ENCODE measurements around the gene CDKN3. TPM values are rescaled to one million over a fixed set of nuclear protein-coding genes. Genes with fewer than 3 reads are reported as not detected.
"Not testable (repeated sequence)": the region's sequence is repeated elsewhere in the genome, so short reads cannot be mapped to it uniquely, and the experiment has no call there.

The CDKN3 gene
- total RNA-seq, 1 donor = 5.7 TPM

DNA sequence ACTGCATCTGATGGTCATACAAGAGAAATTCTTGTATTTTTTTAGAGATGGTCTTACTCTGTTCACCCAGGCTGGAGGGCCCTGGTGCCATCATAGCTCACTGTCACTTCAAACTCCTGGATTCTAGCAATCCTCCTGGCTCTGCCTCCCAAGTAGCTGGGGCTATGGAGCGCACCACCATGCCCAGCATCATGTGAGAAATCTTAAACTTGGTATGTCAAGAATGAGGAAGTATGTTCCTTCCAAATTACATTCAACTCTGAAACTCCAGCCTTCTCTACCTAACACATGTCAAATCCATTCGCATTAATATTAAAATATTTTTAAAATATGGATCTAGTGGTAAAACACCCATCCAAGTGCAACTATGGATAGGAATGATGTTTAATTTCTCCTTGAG is 27.5 kb upstream of the CDKN3 start:
- no peak for DNase-seq (ENCODE audit: low read depth in 2 of 3, low spot score in 2 of 3)

DNA sequence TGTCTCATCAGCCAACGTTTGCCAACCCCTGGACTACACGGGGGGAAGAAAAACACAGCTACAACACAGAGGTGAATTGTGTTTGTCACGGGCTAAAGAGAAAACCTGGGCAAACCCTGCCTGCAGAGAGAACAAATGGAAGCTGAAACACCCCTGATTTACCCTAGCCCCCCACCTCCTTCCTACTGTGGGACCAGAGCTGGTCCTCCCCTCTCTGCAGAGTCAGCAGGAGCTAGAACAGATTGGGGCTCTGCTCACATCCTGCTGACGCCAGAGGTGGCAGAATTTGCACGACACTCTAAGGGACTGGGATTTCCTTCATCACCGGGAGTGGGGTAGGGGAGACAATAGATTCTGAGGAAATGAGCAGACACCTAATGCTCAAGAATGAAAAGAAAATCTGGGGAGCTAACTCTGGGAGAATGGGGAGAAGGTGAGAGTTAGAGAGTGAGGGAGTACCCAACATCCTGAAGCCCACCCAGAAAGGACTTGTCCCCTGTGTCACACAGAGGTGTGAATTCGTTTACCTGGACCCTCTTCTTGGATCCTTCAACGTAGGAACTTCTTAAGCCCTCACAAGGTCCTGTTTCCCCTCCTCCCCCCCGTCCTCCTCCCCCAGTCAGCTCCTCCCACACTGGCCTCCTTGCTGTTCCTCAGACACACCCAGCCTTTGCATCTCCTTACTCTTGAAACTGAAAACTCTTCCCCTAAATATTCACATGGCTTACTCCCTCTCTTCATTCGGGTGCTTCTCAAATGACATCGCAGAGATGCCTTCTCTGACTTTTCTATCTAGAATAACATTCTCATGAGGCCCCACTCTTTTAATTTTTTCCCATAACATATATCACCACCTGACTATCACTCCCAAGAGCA is 26.2 kb upstream of the CDKN3 start:
- no peak for DNase-seq (ENCODE audit: low read depth in 2 of 3, low spot score in 2 of 3)

DNA sequence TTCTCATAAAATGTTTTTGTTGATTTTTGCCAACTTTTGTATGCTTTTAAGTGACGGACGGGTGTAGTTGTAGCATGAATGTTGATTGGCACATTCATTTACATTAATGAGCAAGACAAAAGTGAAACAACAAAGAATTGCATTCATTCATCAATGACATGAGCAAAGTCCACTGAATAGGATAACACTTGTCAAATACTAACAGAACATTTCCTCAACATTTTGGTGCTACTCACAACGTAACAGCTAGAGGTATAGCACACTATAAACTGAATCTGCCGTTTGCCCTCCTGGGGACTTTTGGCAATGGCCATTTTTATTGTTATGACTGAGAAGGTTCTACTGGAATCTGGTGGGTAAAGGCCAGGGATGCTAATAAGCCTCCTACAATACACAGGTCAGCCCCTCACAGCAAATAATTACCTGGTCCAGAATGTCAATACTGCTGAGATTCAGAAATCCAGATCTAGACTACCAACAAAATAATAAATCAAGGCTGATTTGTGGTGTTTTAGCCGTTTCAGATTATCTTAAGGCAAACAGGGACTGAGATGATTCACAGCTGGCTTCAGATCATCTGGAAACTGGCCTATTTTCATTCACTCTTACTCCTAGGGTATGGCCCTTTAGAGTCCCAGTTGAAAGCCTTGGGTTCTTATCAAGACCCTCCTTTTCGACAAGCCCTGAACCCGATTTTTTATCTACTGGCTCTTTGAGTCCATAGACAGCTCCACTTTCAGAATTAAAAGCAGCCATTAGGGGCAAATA is 22.5 kb upstream of the CDKN3 start:
- no peak for DNase-seq (ENCODE audit: low read depth in 2 of 3, low spot score in 2 of 3)

DNA sequence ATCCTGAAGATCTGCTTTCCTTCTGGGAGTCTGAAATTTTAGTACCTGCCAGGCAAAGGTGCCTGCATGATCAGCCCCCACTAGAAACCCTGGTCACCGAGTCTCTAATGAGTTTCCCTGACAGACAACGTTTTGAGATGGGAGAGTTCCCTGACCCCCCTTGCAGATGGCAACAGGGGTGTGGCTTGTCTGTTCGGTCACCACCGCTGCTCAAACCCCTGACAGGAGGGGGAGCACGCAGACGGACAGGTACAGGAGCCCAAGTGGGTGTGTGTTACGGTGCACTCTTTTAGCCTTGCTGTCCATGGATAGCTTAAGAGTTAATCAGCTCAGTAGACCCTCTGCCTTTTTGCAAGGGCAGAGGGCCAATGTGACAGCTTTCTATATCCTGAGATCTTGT is 19.3 kb upstream of the CDKN3 start:
- DNase-seq (ENCODE audit: low read depth in 2 of 3, low spot score in 2 of 3) = no peak

DNA sequence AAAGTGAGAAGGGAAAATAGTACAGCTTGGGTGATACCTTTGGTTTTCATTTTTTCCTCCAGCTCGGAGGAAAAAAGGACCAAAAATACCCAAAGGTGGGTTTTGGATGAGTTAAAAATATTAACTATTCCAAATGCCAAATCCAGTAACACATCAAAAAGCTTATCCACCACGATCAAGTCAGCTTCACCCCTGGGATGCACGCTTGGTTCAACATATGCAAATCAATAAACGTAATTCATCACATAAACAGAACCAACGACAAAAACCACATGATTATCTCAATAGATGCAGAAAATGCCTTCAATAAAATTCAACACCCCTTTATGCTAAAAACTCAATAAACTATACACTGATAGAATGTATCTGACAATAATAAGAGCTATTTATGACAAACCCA is 17.9 kb upstream of the CDKN3 start:
- DNase-seq (ENCODE audit: low read depth in 2 of 3, low spot score in 2 of 3) = not testable (repeated sequence)

DNA sequence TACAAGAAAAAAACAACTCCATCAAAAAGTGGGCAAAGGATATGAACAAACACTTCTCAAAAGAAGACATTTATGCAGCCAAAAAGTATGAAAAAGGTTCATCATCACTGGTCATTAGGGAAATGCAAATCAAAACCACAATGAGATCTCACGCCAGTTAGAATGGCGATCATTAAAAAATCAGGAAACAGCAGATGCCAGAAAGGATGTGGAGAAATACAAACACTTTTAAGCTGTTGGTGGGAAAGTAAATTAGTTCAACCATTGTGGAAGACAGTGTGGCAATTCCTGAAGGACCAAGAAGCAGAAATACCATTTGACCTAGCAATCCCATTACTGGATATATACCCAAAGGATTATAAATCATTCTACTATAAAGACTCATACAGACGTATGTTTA is 16.2 kb upstream of the CDKN3 start:
- not testable (repeated sequence) for DNase-seq (ENCODE audit: low read depth in 2 of 3, low spot score in 2 of 3)

DNA sequence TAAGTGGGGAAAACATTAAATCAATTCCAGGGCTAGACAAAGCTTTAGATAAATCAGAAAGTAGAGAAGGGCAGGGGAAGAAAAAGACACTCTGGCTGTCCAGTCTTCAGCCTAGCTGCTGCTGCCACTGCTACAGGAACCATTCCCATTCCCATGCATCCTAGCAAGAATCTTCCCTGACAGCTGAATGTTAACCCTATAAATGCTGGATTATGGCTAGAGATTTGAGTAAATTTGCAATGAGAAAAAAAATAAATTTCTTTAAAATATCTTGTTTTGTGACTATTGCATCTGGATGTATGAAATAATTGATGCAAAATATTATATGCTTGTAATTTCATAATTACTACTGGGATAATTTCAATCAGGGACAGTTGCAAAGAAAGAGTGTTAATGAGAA is 15.0 kb upstream of the CDKN3 start:
- DNase-seq (ENCODE audit: low read depth in 2 of 3, low spot score in 2 of 3) = no peak

DNA sequence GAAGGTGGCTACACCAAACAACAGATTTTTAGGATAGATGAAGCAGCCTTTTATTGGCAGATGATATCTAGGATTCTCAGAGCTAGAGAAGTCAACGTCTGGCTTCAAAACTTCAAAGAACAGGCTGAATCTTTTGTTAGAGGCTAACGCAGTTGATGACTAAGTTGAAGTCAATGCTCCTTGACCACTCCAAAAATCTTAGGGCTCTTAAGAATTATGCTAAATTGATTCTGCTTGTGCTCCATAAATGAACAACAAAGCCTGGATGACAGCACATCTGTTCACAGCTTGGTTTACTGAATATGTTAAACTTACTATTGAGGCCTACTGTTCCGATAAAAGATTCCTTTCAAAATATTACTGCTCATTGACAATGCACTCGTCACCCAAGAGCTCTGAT is 13.0 kb upstream of the CDKN3 start:
- no peak for DNase-seq (ENCODE audit: low read depth in 2 of 3, low spot score in 2 of 3)

DNA sequence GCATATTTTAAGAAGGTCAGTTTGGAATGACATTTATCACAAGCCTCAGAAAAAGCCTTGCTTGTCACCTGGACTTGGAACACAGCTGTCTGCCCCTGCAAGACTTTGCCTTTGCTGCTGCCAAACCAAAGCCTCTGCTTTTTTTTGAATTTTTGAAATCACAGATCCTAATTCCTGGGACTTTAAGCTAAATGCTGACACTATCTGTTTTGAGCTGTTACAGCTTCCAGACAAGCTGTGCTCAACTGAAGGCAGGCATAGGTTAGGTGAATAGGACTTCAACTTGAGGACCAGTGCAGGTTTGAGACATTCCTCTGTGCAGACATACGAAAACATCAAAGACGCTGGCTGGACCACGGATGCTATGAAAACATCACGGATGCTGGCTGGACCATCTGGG is 11.3 kb upstream of the CDKN3 start:
- no peak for DNase-seq (ENCODE audit: low read depth in 2 of 3, low spot score in 2 of 3)

DNA sequence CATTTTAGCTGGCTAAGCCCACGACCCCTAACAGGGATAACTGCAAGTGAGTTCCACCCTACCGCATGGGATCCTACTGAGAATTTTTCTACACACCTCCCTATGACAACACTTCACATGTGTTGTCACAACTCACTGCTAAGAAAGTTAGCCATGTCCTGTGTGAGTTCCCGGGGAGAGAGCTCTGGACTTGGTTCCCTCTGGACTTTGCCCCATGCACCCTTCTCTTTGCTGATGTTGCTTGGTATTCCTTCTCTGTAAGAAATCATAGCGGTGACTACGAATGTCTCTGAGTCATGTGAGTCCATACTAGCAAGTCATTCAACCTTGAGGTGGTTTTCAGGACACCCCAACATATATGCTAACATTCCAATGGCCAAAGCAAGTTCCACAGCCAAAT is 9.5 kb upstream of the CDKN3 start:
- DNase-seq (ENCODE audit: low read depth in 2 of 3, low spot score in 2 of 3) = no peak

DNA sequence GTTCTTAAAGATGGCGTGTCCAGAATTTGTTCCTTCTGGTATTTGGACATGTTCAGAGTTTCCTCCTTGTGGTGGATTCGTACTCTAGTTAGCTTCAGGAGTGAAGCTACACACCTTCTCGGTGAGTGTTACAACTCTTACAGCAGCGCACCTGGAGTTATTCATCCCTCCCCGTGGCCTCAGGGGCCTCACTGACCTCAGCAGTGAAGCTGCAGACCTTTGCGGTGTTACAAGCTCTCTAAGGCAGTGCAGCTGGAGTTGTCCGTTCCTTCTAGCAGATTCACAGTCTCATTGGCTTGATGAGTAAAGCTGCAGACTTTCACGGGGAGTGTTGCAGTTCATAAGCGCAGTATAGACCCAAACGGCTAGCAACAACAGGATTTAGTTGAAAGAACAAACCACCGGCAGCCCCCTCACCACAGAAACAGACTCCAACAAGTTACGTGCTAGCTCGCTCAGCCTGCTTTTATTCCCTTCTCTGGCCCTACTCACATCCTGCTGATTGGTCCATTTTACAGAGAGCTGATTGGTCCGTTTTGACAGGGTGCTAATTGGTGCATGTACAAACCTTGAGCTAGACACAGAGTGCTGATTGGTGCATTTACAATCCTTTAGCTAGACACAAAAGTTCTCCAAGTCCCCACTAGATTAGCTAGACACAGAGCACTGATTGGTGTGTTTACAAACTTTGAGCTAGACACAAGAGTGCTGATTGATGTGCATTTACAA is 4.5 kb upstream of the CDKN3 start:
- no peak for DNase-seq (ENCODE audit: low read depth in 2 of 3, low spot score in 2 of 3)

DNA sequence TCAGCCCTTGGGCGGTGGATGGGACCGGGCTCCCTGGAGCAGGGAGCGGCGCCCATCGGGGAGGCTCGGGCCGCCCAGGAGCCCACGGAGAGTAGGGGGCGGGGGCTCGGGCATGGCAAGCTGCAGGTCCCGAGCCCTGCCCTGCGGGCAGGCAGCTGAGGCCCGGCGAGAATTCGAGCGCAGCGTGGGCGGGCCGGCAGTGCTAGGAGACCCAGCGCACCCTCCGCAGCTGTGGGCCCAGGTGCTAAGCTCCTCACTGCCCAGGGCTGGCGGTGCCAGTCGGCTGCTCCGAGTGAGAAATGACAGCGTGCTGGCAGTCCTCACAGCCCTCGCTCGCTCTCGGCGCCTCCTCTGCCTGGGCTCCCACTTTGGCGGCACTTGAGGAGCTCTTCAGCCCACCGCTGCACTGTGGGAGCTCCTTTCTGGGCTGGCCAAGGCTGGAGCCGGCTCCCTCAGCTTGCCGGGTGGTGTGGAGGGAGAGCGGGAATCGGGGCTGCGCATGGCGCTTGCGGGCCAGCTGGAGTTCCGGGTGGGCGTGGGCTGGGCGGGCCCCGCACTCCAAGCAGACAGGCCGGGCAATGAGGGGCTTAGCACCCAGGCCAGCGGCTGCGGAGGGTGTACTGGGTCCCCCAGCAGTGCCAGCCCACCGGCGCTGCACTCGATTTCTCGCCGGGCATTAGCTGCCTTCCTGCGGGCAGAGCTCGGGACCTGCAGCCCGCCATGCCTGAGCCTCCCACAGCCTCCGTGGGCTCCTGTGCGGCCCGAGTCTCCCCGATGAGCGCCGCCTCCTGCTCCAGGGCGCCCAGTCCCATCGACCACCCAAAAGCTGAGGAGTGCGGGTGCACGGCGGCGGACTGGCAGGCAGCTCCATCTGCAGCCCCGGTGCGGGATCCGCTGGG is 3.6 kb upstream of the CDKN3 start:
- DNase-seq (ENCODE audit: low read depth in 2 of 3, low spot score in 2 of 3) = not testable (repeated sequence)

DNA sequence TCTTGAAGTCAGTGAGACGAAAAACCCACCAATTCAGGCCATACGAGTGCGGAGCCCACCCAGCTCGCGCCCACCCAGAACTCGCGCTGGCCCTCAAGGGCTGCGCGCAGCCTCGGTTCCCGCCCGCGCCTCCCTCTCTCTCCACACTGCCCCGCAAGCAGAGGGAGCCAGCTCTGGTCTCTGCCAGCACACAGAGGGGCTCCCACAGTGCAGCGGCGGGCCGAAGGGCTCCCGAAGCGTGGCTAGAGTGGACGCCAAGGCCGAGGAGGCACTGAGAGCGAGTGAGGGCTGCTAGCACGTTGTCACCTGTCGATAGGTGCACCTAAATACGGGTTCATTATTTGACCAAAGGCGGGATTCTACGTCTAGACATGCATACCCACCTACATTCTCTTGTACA is 2.2 kb upstream of the CDKN3 start:
- no peak for DNase-seq (ENCODE audit: low read depth in 2 of 3, low spot score in 2 of 3)

DNA sequence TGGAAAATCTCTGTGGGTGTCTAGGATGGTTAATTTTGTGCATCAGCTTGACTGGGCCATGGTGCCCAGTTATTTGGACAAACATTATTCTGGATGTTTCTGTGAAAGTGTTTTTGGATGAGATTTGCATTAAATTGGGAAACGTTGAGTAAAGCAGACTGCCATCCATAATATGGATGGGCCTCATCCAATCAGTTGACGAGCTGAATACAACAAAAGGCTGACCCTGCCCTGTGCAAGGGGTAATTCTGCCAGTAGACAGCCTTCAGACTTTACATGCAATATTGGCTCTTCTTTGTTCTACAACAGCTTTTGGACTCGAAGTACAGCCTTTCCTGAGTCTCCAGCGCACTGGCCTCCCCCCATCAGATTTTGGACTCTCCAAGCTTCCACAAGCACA is 1.5 kb upstream of the CDKN3 start:
- no peak for DNase-seq (ENCODE audit: low read depth in 2 of 3, low spot score in 2 of 3)

DNA sequence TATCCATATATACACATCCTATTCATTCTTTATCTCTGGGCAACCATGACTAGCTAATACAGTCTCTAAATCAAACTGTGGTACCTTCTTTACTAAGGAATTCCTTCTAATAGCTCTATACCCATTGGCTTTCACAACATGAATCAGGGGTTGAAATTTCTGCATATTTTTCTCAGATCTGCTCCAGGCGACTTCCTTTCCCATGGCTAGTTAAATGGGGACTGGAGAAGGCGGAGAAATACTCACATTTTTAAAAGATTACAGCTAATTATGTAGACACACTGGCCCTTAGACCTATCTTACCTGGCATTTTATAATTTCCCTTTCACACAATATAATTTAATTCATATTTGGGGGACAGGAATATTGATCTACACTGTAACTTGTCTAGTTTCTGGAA is 1.1 kb upstream of the CDKN3 start:
- DNase-seq (ENCODE audit: low read depth in 2 of 3, low spot score in 2 of 3) = no peak

DNA sequence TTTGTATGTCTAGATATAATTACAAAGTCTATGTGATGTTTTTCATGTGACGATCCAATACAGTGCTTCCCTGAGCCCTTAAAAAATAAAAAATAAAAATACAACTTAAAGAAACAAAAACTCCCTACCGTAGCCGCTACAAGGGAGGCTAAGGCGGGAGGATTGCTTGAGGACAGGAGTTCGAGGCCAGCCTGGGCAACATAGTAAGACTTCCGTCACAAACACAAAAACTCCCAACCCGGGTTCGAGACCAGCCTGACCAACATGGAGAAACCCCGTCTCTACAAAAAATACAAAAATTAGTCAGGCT is 669 bp upstream of the CDKN3 start:
- DNase-seq (ENCODE audit: low read depth in 2 of 3, low spot score in 2 of 3) = no peak

DNA sequence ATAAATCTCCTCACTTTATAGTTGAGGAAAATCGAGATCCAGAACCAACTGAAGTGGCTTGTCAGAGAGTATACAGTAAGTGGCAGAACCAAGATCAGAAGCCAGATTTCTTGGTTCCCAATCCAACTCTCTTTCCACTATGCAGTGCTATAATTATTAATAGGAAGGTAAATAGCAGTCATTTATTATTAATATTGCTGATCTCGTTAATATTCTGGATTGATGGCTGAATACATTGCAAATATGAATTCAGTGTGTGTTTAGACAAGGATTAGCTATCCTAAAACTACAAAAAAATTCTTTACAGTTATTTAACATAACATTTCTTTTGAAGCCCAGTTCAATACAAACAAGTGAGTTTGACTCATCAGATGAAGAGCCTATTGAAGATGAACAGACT is 2.8 kb downstream of the CDKN3 start:
- DNase-seq (ENCODE audit: low read depth in 2 of 3, low spot score in 2 of 3) = no peak

DNA sequence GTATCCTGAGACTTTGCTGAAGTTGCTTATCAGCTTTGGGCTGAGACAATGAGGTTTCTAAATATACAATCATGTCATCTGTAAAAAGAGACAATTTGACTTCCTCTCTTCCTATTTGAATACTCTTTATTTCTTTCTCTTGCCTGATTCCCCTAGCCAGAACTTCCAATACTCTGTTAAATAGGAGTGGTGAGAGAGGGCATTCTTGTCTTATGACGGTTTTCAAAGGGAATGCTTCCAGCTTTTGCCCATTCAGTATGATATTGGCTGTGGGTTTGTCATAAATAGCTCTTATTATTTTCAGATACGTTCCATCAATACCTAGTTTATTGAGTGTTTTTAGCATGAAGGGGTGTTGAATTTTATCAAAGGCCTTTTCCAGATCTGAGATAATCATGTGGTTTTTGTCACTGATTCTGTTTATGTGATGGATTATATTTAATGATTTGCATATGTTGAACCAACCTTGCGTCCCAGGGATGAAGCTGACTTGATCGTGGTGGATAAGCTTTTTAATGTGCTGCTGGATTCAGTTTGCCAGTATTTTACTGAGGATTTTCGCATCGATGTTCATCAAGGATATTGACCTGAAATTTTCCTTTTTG is 6.7 kb downstream of the CDKN3 start:
- DNase-seq (ENCODE audit: low read depth in 2 of 3, low spot score in 2 of 3) = not testable (repeated sequence)

DNA sequence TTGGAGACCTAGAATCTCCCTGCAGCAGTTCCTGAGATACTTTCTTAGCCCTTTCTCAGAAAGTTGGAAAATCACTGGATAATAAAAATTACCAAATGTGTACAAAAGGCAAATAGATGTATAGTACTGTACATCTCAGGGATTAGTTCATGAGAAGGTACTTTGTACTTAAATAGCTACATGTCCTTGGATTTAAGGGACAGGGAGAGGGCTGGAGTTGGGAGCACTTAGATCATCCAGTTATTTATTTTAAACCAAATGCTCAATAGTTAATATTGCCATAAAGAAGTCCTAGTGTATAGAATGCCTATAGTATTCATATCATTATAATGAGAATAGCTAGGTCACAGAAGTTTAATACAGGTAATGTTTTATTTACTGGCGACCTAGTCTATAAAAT is 13.4 kb downstream of the CDKN3 start:
- no peak for DNase-seq (ENCODE audit: low read depth in 2 of 3, low spot score in 2 of 3)

DNA sequence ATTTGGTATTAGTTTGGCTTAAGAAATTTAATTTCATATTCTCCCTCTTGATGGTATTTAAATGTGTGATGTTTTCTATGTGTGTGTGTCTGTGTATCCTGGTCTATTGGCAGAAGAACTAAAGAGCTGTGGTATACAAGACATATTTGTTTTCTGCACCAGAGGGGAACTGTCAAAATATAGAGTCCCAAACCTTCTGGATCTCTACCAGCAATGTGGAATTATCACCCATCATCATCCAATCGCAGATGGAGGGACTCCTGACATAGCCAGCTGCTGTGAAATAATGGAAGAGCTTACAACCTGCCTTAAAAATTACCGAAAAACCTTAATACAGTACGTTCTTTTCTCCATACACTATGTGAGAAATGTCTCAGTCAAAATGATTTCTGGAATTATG is 14.6 kb downstream of the CDKN3 start:
- DNase-seq (ENCODE audit: low read depth in 2 of 3, low spot score in 2 of 3) = no peak
